Lower leg skin (tissue), 4 donors: ENCODE measurements around the gene TBC1D21. TPM values are rescaled to one million over a fixed set of nuclear protein-coding genes. Genes with fewer than 3 reads are reported as not detected.

Experiments used
- DNase-seq, 2 donors: peaks; one replicate each; pipeline ENCODE4 v3.0.0-alpha.2; 2019; ENCODE audit warnings: low spot score in 2 of 2
- H3K4me3 ChIP-seq: fragments of 200-600 bp; sonication (generic); 2 replicates; pipeline ENCODE4 v1.5.1; 2017; ENCODE audit warnings: mild to moderate bottlenecking, low read depth; ENCODE audit not compliant: poor library complexity, severe bottlenecking
- POLR2A ChIP-seq, 2 donors: fragments of 450-650 bp; IDR thresholded peaks; one replicate each; pipeline ENCODE4 v1.6.1; 2016 to 2017; ENCODE audit warnings: antibody characterized with exemption in 2 of 2, mild to moderate bottlenecking in 1 of 2, moderate library complexity in 1 of 2
- WGBS, 2 donors: methylation state at CpG; one replicate each; pipeline ENCODE4 v1.1.5; 2018; 5-methylcytosine and 5-hydroxymethylcytosine counted together
- intact Hi-C: fragments of 100-400 bp; cut with DNase I; formaldehyde crosslinking; loops from one replicate; pipeline ENCODE4 v1.15.0; 2023; ENCODE audit warnings: low total_unique reads
- total RNA-seq, 4 donors: library from RNA; depleted of rRNA; stranded (reverse); fragments of >200 nt; gene quantifications; one replicate each; pipeline ENCODE4 v1.1.0, GENCODE V29; 2016
- TF ChIP-seq, protein P1 (sequence below), 3 donors: fragments of 450-650 bp; IDR thresholded peaks; one replicate each; pipeline ENCODE4 v1.5.1; 2016; ENCODE audit warnings: antibody characterized with exemption in 3 of 3, mild to moderate bottlenecking in 3 of 3, moderate library complexity in 2 of 3

Gene TBC1D21
- total RNA-seq, 4 donors from 2014 or later = not detected

- intact Hi-C loops = no loop called here
- no peak overlapping the region for H3K4me3 ChIP-seq
- WGBS, 2 donors = 82% methylated on average over 9 to 11 of the region's 11 CpGs
- DNase-seq = no peak
- no peak for TF ChIP-seq POLR2A (IDR thresholded peaks at IDR 0.05)
- TF ChIP-seq, protein P1, sequence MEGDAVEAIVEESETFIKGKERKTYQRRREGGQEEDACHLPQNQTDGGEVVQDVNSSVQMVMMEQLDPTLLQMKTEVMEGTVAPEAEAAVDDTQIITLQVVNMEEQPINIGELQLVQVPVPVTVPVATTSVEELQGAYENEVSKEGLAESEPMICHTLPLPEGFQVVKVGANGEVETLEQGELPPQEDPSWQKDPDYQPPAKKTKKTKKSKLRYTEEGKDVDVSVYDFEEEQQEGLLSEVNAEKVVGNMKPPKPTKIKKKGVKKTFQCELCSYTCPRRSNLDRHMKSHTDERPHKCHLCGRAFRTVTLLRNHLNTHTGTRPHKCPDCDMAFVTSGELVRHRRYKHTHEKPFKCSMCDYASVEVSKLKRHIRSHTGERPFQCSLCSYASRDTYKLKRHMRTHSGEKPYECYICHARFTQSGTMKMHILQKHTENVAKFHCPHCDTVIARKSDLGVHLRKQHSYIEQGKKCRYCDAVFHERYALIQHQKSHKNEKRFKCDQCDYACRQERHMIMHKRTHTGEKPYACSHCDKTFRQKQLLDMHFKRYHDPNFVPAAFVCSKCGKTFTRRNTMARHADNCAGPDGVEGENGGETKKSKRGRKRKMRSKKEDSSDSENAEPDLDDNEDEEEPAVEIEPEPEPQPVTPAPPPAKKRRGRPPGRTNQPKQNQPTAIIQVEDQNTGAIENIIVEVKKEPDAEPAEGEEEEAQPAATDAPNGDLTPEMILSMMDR (IDR thresholded peaks at IDR 0.05) = no peak
Observed at GRCh38 chr15:73891328-73892315, 18.3 kb downstream of the TBC1D21 start.

DNA sequence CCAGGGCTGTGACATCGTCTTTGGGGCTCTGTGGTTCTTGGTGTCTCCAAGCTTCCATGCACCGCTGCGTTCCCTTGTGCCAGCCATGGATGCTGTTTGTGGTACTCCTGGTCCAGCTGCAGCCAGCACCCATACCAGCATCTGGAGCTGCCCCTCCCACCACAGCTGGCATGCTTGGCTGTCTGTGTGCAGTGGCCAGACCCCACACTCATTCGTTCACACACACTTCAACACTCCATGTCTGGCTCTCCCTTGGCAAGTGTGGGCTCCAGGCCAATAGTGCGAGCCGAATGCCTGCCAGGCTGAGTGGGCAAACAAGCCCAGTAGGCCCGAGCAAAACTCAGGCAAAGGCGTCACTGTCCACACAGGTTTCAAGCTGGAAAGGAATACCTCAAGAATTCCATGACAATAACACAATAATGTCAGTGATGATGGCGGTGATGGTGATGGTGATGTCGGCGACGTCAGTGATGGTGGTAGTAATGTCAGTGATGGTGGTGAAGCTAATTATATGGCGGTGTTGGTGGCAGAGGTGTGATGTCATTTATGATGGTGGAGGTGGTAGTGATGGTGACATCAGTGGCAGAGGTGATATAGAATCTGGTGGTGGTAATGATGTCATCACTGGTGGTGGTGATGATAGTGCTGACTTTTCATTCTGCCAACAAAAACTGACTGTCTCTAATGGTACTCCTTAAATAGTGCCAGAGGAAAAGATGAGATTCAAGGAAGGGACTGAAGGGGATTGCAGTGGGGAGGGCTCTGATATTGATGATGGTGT is 19.3 kb downstream of the TBC1D21 start:
- no peak for DNase-seq
- H3K4me3 ChIP-seq = no peak overlapping the region
- TF ChIP-seq POLR2A (IDR thresholded peaks at IDR 0.05) = no peak
- TF ChIP-seq, protein P1 (IDR thresholded peaks at IDR 0.05) = no peak
- WGBS, 2 donors = 88 to 94% methylated on average over 13 of the region's 13 CpGs
- intact Hi-C loops = no loop called here

- WGBS, 2 donors = 88 to 91% methylated on average over 12 of the region's 12 CpGs
- DNase-seq = no peak
- intact Hi-C loops = no loop called here
- no peak for TF ChIP-seq POLR2A (IDR thresholded peaks at IDR 0.05)
- TF ChIP-seq, protein P1 (IDR thresholded peaks at IDR 0.05) = no peak
- H3K4me3 ChIP-seq = no peak overlapping the region
Observed at GRCh38 chr15:73894133-73894814, 20.9 kb downstream of the TBC1D21 start.

- DNase-seq = no peak
- 74 to 76% methylated on average over 13 to 14 of the region's 15 CpGs for WGBS, 2 donors
- H3K4me3 ChIP-seq = no peak overlapping the region
- intact Hi-C loops = no loop called here
- TF ChIP-seq, protein P1 (IDR thresholded peaks at IDR 0.05) = no peak
- TF ChIP-seq POLR2A (IDR thresholded peaks at IDR 0.05) = no peak
Observed at GRCh38 chr15:73897441-73898261, 24.3 kb downstream of the TBC1D21 start.
